Measurements from ENCODE around the gene KANK4. TPM values are rescaled to one million over a fixed set of nuclear protein-coding genes. Genes with fewer than 3 reads are reported as not detected.
"Not testable (repeated sequence)": the region's sequence is repeated elsewhere in the genome, so short reads cannot be mapped to it uniquely, and the experiment has no call there.

Gene KANK4
- polyA plus RNA-seq, 1 experiment = not detected

- POLR2A ChIA-PET = no interaction called here
- Histone ChIP-seq H3K4me3 (ENCODE audit: low read depth, low read length) (no peak overlapping the region), H3K9me3 (ENCODE audit: control insufficient read depth, insufficient read depth, low read length) (no peaks in the 10 kb centered on the region; the same call in 1 of the 2 replicates), H3K27me3 (ENCODE audit: control insufficient read depth, insufficient read depth, low read length) (no peaks in the 10 kb centered on the region), H3K27ac (ENCODE audit: low read depth, low read length) (no peak overlapping the region)
- CTCF ChIA-PET = interaction anchor here (1.0 kb wide), 1 partner anchor 9 kb away, joined by 3 read pairs; no protein-coding TSS in a partner anchor
- no peak for DNase-seq (ENCODE audit: low read depth, low spot score)
- no peak for TF ChIP-seq CTCF (IDR thresholded peaks at IDR 0.05; ENCODE audit: low read depth, low read length)
Measured at GRCh38 chr1:62247391-62248168, 71.7 kb downstream of the KANK4 start.

- Histone ChIP-seq H3K27me3 (ENCODE audit: control insufficient read depth, insufficient read depth, low read length) (no peaks in the 10 kb centered on the region), H3K9me3 (ENCODE audit: control insufficient read depth, insufficient read depth, low read length) (no peaks in the 10 kb centered on the region; the same call in 1 of the 2 replicates), H3K4me3 (ENCODE audit: low read depth, low read length) (no peak overlapping the region), H3K27ac (ENCODE audit: low read depth, low read length) (no peak overlapping the region)
- TF ChIP-seq CTCF (IDR thresholded peaks at IDR 0.05; ENCODE audit: low read depth, low read length) = no peak
- CTCF ChIA-PET = no interaction called here
- no peak for DNase-seq (ENCODE audit: low read depth, low spot score)
- POLR2A ChIA-PET = interaction anchor here (0.5 kb wide), 1 partner anchor 21 kb away, joined by 4 read pairs; no protein-coding TSS in a partner anchor
Measured at GRCh38 chr1:62245201-62245600, 74.0 kb downstream of the KANK4 start.

- POLR2A ChIA-PET; DNase-seq (ENCODE audit: low read depth, low spot score); CTCF ChIA-PET; H3K27me3 ChIP-seq (ENCODE audit: control insufficient read depth, insufficient read depth, low read length); H3K27ac ChIP-seq (ENCODE audit: low read depth, low read length); H3K9me3 ChIP-seq (ENCODE audit: control insufficient read depth, insufficient read depth, low read length); H3K4me3 ChIP-seq (ENCODE audit: low read depth, low read length): not testable (repeated sequence)
Measured at GRCh38 chr1:62244380-62244779, 74.9 kb downstream of the KANK4 start.

- no peaks in the 10 kb centered on the region for H3K9me3 ChIP-seq (ENCODE audit: control insufficient read depth, insufficient read depth, low read length)
- no peak overlapping the region for H3K27ac ChIP-seq (ENCODE audit: low read depth, low read length)
- ChIA-PET CTCF (no interaction called here), POLR2A (no interaction called here)
- TF ChIP-seq CTCF (IDR thresholded peaks at IDR 0.05; ENCODE audit: low read depth, low read length) = no peak
- no peak for DNase-seq (ENCODE audit: low read depth, low spot score)
- H3K4me3 ChIP-seq (ENCODE audit: low read depth, low read length) = no peak overlapping the region
- H3K27me3 ChIP-seq (ENCODE audit: control insufficient read depth, insufficient read depth, low read length) = no peaks in the 10 kb centered on the region
Measured at GRCh38 chr1:62241371-62242131, 77.7 kb downstream of the KANK4 start.

GRCh38 chr1:62240651-62241370 lies 78.4 kb downstream of the KANK4 start:
- no peak overlapping the region for H3K4me3 ChIP-seq (ENCODE audit: low read depth, low read length)
- H3K27me3 ChIP-seq (ENCODE audit: control insufficient read depth, insufficient read depth, low read length) = no peaks in the 10 kb centered on the region
- H3K27ac ChIP-seq (ENCODE audit: low read depth, low read length) = no peak overlapping the region
- no peaks in the 10 kb centered on the region for H3K9me3 ChIP-seq (ENCODE audit: control insufficient read depth, insufficient read depth, low read length)
- DNase-seq (ENCODE audit: low read depth, low spot score) = no peak
- CTCF ChIA-PET = no interaction called here
- TF ChIP-seq CTCF (IDR thresholded peaks at IDR 0.05; ENCODE audit: low read depth, low read length) = no peak
- POLR2A ChIA-PET = no interaction called here

- H3K27me3 ChIP-seq (ENCODE audit: control insufficient read depth, insufficient read depth, low read length); H3K4me3 ChIP-seq (ENCODE audit: low read depth, low read length); H3K9me3 ChIP-seq (ENCODE audit: control insufficient read depth, insufficient read depth, low read length); DNase-seq (ENCODE audit: low read depth, low spot score); POLR2A ChIA-PET; H3K27ac ChIP-seq (ENCODE audit: low read depth, low read length); CTCF ChIA-PET: not testable (repeated sequence)
Measured at GRCh38 chr1:62239652-62240403, 79.4 kb downstream of the KANK4 start.
